Inferior parietal cortex (tissue), 1 donor: ENCODE results near the gene CAPN7.

Source experiments
- DNase-seq: peaks from one replicate; pipeline ENCODE4 v3.0.0-alpha.2; 2016; ENCODE audit errors: extremely low spot score

The CAPN7 gene

DNA sequence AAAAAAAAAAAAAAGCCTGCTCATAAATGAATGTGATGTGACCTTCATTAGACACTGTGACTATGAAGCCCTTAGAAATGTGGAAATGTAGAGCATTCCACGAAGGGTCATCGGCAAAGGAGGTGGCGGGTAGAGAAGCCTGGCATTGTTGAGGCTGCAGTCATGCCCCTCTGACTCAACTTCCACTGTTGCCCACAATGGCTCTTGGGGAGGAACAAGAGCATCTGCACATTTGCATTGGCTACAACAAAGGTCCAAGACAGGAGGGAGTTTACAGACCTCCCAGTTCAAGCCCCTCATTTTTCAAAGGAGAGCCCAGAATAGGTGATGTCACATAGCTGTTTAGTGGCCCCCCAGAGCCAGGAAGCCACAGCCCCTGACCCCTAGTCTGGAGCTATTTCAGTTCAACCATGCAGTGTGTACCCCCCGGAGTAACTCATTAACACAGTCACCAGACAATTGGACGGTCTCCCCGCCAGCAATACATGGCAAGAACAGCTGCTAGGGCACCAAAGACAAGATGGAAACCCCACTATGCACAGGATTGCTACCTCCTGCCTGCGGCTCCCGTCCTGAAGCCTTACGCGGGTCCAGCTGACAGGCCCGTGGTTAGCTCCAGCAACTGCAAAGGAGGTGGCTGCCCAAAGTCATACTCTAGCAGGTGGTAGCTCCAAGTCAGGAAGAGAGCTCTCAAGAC, 70.1 kb downstream of the CAPN7 start:
- no peak for DNase-seq

DNA sequence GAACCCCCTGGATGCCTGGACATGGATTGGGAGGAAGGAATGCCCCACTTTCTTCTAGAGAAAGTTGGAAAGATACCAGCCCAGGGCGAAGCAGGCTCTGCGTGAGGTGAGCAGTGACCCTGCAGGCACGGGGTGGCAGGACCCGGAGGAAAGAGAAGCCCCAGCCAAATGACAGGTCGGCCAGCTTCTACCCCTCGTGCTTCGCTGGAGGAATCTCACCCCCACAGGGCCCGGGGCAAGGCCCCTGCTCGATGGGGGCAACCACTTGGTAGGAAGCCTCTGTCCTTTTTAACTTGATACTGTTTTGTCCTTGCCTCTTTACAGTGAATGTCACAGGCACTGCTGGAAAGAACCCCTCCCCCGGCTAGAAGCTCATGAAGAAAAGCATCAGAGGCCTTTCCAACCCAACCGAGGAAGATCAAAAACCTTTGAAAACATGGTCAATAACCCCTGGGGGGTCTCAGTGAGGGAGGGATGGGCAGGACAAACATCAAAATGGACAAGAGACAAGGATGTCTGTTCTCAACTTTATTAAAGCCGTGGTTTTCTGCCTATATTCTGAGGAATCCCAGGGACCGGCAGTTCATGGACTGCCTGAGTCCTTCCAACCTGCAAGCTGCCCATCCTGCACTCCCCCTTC, 71.9 kb downstream of the CAPN7 start:
- DNase-seq, result no peak

DNA sequence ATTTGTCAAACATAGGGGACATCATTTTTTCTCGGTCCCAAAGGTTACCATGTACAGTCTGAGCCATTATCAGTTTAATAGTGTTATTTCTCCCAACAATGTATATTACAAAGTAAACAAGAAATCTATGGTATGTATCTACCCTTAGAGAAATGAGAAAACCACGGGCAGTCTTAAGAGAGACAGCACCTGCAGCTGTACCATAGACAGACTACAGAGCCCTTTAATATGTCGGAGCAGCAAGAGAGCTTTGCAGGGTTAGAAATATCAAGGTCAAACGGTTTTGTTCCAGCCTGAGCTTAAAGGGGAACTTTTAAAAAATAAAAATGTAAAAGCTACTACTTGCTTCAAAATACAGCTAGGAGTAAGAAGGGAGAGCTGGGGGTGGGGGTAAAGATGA, 73.2 kb downstream of the CAPN7 start:
- no peak for DNase-seq

DNA sequence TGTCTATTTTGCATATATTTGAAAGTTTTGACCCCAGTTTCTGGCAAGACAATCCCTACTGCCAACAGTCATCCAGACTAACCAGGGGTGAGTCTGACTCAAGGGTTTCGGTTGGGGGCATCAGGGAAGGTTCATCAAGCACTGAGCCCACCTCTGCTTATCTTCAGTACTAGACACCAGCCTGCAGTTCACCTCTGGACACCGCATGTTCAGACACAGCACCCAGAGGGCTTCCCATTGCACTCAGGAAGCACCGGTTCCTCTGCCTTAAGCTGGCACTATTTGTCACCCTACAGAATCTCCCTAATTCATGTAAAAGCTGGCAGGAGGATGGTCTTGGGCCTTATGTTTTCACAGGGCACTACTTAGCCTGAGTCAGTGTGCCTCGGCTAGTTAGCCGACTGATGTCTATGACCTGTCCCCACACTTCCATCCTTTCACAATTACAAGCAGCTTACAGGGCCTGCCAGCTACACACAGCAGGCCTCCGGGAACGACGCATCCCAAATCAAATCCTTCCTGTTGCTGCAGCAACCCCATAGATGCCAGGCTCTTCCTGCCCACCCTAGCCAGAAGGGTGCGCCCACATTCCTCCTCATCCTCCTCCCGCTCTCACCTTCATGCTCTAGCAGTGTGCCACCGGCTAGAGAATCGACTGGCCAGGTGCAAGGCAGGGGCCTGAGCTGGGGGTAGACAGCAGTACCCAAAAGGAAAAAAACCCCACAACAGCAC, 73.8 kb downstream of the CAPN7 start:
- DNase-seq, result no peak

DNA sequence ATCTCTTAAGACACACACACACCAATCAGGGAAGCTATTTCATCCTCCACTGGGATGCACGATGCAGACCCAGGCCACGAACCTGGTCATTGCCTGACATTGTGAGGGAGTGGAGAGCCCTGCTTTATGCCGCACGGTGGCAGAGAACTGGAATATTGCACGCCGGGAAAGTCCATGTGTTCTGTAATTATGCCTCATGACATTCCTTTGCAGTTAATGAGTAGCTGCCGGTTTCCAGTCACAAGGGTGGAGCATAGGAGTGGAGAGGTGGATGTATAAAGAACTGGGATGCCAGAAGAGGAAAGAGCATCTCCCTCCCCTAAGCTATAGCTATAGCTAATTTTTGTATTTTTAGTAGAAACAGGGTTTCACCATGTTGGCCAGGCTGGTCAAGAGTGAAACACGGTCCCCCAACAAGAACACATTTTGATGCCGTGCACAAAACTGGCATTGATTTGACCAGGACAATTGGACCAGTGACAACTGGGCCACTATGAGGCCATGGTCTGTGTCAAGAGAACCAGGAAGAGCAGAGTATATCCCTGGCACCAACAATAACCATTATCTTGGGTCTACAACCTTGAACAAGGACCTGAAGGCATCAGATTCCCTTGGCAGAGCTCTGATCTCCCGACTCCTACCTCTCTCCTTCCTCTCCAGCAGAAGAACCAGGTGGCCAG, 74.9 kb downstream of the CAPN7 start:
- DNase-seq, result no peak

DNA sequence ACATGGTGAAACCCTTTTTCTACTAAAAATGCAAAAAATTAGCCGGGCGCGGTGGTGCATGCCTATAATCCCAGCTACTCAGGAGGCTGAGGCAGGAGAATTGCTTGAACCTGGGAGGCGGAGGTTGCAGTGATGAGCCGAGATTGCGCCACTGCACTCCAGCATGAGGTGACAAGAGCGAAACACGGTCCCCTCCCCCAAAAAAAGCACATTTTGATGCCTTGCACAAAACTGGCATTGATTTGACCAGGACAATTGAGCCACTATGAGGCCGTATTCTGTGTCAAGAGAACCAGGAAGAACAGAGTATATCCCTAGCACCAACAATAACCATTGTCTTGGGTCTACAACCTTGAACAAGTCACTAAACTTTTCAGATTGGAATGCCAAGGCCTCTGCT, 75.8 kb downstream of the CAPN7 start:
- DNase-seq, result peak; percentile 69

DNA sequence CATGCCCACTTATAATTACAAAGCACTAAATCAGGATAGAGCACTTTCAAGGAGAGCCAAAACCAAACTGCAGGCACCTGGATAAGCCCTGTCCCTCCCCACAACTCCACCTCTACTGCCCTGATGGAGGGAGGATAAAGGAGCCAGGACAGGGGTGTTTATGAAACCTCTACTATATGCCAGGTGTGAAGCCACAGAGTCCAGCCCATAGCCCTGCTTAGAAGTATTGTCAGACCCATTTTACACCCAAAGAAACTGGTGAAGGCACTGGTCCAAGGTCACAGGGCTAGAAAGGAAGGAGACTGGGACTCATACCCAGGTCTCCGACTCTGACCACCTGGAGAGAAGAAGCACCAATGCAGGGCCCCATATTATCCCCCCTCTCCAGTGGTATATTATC, 77.7 kb downstream of the CAPN7 start:
- DNase-seq, result no peak

DNA sequence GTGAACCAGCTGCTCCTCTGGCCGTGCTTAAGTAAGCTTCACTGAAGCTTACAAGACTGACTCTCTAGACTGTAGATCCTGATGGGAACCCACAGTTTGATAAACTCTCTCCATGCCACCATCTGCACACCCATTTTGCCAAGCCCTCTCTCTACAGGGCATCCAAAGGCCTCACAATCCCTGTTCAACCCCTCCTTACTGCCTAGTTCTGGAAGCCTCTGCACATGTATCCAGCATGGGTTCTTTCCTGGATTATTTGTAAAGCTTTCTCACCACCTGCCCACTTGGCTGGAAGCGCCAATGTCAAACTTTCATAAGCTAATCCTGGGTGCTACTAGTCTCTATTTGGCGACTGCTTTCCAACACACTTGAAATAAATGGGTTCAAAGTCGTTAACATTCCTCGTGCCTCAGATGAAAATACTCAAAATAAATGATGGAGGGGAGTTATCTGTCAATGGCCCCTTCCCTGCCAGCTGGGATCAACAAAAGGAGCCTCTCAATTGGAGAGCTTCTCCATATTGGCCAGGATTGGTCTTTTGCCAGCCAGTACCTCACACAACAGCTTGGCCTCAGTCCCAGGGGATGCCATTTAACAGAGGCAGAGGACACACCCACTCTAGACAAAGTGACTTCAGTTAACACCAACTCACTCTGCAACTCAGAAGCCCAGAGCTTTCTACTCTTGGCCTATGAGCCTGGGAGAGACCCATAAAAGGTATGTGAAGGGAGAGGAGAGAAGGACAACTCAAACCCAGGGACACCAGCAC, 78.3 kb downstream of the CAPN7 start:
- DNase-seq, result no peak

DNA sequence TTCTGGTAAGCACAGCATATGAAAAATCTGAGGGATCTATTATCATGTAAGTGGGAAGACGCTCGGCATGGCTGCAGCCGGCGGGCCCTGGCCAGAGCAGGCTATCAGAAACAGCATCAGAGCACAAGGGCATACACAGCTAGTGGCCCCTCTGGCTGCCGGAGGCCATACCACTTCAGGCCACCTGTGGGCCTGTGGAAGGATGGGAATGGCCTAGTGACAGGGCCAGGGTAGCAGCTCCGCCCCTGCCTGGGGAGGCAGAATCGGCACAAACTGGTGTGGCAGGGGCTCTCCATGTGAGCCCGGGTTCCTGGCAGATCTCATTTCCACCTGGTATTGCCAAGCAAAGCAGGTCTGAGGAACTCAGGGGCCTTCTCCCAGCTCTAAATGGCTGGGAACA, 80.0 kb downstream of the CAPN7 start:
- DNase-seq, result no peak

DNA sequence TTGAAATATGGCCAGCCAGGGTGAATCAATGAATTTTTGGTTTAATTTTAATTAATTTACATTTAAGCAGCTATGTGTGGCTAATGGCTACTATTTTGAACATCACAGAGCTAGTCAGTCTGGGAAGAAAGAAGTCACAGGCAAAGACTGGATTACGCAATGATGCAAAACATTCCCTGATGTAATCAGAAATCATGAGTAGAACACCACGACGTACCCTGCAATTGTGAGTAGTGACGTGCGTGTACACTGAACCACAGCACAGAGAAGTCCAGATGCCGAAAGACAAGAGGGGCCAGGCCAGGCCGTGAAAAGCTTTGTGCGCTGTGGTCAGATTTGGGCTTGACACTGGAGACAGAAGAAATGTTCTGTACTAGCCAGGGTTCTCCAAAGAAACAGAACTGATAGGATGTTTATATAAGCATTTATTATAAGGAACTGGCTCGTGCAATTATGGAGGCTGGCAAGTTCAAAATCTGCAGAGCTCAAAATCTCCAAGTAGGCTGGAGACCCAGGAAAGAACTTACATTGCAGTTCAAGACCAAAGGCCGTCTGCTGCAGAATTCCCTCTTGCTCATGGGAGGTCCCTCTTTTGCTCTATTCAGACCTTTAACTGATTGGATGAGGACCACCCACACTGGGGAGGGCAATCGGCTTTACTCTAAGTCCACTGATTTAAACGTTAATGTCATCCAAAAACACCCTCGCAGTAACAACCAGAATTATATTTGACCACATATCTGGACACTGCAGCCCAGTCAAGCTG, 81.7 kb downstream of the CAPN7 start:
- no peak for DNase-seq

DNA sequence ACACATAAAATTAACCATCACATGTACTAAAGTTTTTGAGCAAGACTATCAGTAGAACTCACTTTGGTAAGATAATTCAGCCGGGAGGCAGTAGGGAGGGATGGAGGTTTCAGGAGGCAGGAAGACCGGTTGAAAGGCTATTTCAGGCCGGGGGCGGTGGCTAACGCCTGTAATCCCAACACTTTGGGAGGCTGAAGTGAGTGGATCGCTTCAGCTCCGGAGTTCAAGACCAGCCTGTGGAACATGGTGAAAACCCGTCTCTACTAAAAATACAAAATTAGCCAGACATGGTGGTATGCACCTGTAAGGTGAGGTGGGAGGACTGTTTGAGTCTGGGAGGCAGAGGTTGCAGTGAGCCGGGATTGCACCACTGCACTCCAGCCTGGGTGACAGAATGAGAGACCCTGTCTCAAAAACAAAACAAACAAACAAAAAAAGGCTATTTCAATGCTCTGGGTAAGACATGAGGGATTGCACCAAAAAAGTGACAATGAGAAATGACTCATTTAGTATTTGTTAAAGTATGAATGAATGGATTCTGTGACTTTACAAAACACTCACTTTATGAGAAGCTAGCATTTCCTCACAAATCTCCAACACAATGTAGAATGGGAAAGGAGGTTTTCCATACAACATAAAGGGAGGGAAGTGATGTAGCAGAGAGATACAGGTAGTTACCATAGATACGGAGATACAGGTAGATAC, 82.4 kb downstream of the CAPN7 start:
- no peak for DNase-seq

DNA sequence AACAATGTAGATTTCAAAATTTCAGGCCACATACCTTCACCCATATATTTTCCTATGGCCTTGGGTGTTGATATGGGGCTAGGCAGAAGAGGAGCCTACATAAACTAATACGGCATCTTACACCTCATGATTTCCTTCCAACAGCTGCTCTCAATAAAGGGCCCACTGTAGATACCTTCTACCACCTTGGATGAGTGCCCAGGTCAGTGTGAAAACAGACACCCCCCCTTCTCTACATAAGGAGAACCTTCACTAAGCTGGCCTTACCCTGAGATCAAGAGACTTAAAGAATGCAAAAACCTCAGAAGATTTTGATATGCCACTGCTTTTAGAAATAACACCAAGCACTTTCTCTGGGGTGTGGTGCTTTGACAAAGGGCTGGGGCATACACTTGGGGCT, 83.6 kb downstream of the CAPN7 start:
- DNase-seq, result no peak

DNA sequence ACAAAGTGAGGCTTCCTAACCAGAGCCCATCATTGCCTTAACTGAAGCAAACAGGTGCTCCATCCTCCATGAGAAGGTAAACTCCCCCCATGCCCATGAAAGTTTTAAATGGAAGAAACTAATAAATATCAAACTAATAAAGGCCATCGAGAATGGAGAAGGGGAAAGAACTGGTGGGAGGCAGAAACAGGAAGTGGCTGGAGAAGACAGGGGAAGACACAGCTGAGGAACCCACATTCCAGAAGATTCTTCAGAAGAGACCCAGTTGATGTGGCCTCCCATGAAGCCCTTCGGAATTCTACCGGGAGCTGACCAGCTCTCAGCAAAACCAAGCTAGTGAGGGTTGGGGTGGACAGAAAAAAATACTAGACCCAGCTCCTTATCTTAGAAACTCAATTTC, 84.7 kb downstream of the CAPN7 start:
- DNase-seq, result no peak

DNA sequence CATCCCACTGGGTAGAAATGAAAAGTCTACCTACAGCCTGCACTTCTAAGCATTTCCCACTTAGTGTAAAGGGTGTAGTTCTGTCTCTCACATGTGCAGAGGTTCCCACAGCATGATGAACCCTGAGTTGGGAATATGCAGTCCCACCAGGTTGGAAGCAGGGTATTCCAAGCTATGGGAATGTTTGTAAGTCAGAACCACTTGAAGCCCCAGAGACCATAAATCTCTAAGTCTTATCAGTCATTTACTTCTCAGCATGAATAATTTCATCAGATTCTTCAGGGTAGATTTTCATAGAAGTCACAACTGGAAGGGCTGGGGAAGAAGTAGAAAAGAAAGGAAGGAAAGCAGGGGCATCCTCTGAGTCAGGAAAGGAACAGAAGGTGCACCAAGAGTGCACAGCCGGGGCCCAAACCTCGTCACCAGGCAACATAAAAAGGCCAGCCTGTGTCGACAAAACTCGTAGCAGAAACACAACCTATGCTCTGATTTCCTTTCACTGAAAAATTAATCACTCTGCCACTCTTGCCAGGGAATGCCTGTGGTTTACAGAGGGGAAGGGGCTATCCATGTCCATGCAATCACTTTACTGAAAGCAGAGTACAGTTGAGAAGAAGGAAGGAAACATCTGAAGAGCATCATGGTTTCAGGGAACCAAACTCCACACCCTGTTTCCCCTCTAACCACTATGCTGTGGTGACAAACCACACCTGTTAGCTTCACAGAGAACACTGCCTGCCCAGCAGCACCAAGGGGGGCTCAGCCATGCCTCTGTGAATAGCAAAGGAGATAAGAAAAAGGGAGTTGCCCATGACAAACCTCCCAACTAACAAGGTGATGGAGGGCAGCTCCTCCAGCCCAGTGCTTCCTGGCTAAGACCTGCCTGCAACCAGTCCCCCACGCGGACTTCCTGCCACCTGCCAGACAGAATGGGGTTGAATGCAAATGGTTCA, 85.8 kb downstream of the CAPN7 start:
- DNase-seq, result no peak

DNA sequence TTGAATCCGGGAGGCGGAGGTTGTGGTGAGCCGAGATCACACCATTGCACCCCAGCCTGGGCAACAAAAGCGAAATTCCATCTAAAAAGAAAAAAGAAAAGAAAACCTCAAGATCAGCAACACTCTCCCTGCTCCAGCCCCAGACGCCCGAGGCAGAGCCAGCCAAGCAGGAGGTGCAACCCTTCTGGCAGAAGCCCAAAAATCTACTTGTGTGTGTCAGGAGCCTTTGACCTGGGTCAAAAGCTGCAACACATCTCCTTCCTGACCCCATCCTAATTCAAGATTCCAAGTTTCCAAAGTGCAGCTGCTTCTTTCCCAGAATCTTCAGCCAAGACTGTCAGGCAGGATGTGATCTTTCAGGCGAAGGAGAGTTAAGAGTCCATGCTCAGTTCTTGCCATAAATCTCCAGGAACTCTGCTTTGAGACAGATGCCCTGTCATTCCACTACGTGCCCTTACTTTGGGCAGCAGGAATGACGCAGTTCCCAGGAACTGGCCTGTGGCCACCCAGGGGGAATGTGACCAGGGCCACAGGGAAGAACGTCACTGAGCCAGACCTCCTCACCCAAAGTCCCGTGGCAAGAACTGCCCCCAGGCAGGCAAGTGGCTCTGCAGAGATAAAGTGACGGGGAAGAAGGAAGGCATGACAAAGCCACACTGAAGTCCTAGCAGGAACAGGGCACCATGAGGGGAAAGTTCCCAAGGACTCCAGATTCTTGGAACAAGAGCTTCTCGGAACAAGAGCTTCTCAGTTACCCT, 86.9 kb downstream of the CAPN7 start:
- no peak for DNase-seq

DNA sequence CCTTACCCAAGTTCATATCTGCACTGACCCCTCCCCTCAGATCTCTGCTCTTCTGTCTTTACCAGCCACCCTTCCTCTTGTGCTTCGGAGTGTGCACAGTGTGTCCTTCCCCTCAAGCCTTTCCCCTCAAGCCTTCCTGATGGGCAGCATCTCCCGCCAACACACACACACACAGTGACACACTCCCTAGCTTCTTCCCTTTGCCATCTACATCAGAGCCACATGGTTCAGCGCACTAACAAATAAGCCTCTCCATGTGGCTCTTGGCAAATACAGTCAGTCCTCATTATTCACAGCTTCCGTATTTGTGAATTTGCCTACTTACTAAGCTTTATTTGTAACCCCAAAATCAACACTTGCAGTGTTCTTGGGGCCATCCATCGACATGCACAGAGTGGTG, 88.9 kb downstream of the CAPN7 start:
- no peak for DNase-seq

DNA sequence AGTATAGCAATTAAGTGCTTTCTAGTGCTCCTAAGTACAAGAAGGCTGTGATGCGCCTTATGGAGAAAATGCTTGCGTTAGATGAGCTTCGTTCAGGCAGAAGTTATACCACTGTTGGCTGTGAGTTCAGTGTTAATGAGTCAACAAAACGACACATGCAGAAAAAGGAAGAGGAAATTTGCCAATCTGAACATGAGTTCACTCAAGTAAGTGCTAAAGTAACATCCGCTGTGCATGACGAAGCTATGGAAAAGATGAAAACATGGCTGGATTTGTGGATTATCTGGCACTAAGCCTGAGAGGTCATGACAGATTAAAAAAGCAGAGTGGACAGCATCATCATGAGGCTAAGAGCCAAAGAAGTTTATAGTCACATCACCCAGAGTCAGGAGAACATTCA, 89.5 kb downstream of the CAPN7 start:
- DNase-seq, result no peak

DNA sequence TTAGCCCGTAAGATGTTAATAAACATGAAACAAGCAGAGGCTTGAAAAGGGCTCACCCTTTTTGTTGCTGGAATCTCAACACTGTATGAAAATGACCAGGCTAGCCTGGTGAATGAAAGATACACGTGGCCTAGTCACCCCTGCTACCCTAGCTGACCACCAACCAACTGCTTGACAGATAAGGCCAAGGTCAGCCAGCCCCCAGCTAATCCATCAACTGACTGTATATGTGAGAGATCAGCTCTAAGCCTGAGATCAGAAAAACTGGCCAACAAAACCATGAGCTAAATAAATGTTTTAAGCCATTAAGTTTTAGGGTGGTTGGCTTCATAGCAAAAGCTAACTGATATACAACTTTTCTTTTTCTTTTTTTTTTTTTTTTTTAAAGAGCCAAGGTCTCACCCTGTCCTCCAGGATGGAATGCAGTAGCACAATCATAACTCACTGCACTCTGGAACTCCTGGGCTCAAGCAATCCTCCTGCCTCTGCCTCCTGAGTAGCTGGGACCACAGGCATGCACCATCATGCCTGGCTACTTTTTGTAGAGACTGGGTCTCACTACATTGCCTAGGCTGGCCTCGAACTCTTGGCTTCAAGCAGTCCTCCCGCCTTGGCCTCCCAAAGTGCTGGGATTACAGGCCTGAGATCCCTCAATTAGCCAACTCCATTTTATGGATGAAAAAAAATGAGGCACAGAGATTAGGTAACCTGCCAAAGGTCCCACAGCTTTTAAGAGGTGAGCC, 91.7 kb downstream of the CAPN7 start:
- DNase-seq, result no peak
